GM12878 (cell line): ENCODE measurements around the gene CLUH. TPM values are rescaled to one million over a fixed set of nuclear protein-coding genes. Genes with fewer than 3 reads are reported as not detected.

Experiments
- ATAC-seq: fragments of 200-7000 bp; cut with Tn5 transposase; 3 replicates; pipeline ENCODE4 v1.9.1; 2020; ENCODE audit warnings: mild to moderate bottlenecking, moderate library complexity
- BruUV-seq: library from RNA; stranded (reverse); fragments of 400-500 nt; replicated peaks from 2 replicates; lab custom pipeline; 2021; lab: Mats Ljungman, UMichigan
- CTCF ChIA-PET: fragments of 300-600 bp; sonication (Branson Sonifier 250); formaldehyde crosslinking; extraction: SDS; loops from one replicate; lab custom pipeline; 2021; ENCODE audit warnings: inconsistent platforms; lab: Yijun Ruan, JAX
- POLR2A ChIA-PET: fragments of 350-600 bp; formaldehyde crosslinking; extraction: SDS; loops from one replicate; lab custom pipeline; 2021; ENCODE audit warnings: inconsistent platforms; lab: Charles Lee
- RAD21 ChIA-PET: fragments of 300-600 bp; sonication (Branson Sonifier 250); formaldehyde crosslinking; loops from one replicate; lab custom pipeline; 2023; ENCODE audit warnings: antibody characterized with exemption; ENCODE audit not compliant: unreplicated experiment; lab: Charles Lee
- SMC1A ChIA-PET: fragments of 300-600 bp; sonication (Branson Sonifier 250); formaldehyde crosslinking; loops from one replicate; lab custom pipeline; 2023; ENCODE audit not compliant: unreplicated experiment, uncharacterized antibody; lab: Charles Lee
- DNase-seq: peaks from one replicate; pipeline ENCODE4 v3.0.0-alpha.2; 2011; ENCODE audit warnings: low read depth, low spot score
- FAIRE-seq: peaks from 3 replicates; lab custom pipeline; 2011; peaks lifted over from hg19 to GRCh38; lab: Jason Lieb, UNC
- H2AFZ ChIP-seq: 2 replicates; pipeline ENCODE4 v1.6.0; 2011; ENCODE audit warnings: low read depth, low read length, control low read depth; ENCODE audit not compliant: control insufficient read depth
- H3K27ac ChIP-seq: 2 replicates; pipeline ENCODE4 v1.5.1; 2011; ENCODE audit warnings: control low read depth; ENCODE audit not compliant: control insufficient read depth, insufficient read depth
- H3K27me3 ChIP-seq, 2 experiments: replicated peaks in 1 of 2; 2 replicates each; pipeline versions ENCODE4 v1.6.0 to v1.6.1; 2011; ENCODE audit warnings: low read length in 1 of 2; ENCODE audit not compliant: control insufficient read depth in 2 of 2, insufficient read depth in 2 of 2
- H3K36me3 ChIP-seq, 2 experiments: 2 replicates each; pipeline ENCODE4 v1.5.1; 2011; ENCODE audit warnings: low read length in 1 of 2; ENCODE audit not compliant: control insufficient read depth in 2 of 2, insufficient read depth in 2 of 2
- H3K4me1 ChIP-seq: 2 replicates; pipeline ENCODE4 v1.6.1; 2011; ENCODE audit warnings: mild to moderate bottlenecking, low read length, moderate library complexity, mixed read lengths; ENCODE audit not compliant: control insufficient read depth, insufficient read depth
- H3K4me2 ChIP-seq: 2 replicates; pipeline ENCODE4 v1.6.0; 2011; ENCODE audit warnings: control low read depth; ENCODE audit not compliant: control insufficient read depth, insufficient read depth
- H3K4me3 ChIP-seq: fragments of 200-600 bp; sonication (generic); 2 replicates; pipeline ENCODE4 v1.5.1; 2016
- H3K79me2 ChIP-seq: 2 replicates; pipeline ENCODE4 v1.6.0; 2011; ENCODE audit warnings: low read length; ENCODE audit not compliant: control insufficient read depth, insufficient read depth
- H3K9ac ChIP-seq: 2 replicates; pipeline ENCODE4 v1.8.0; 2011; ENCODE audit warnings: low read length, control low read depth, mixed read lengths; ENCODE audit not compliant: control insufficient read depth, insufficient read depth
- H3K9me3 ChIP-seq: replicated peaks from 3 replicates; pipeline ENCODE4 v1.5.1; 2011; ENCODE audit warnings: mild to moderate bottlenecking, low read length; ENCODE audit not compliant: control insufficient read depth, insufficient read depth
- H4K20me1 ChIP-seq: 2 replicates; pipeline ENCODE4 v1.6.0; 2011; ENCODE audit not compliant: control insufficient read depth, insufficient read depth
- MLLT1 ChIP-seq: fragments of 450-650 bp; IDR thresholded peaks from 2 replicates; pipeline ENCODE4 v1.6.1; 2016; ENCODE audit warnings: mild to moderate bottlenecking
- NR2C1 ChIP-seq: fragments of 450-650 bp; IDR thresholded peaks from 2 replicates; pipeline ENCODE4 v1.6.1; 2017; ENCODE audit warnings: antibody characterized with exemption, mild to moderate bottlenecking, moderate library complexity
- POLR2A ChIP-seq: IDR thresholded peaks from 2 replicates; pipeline ENCODE4 v1.6.1; 2011; ENCODE audit warnings: low read depth, mild to moderate bottlenecking, low read length
- POLR2AphosphoS5 ChIP-seq: IDR thresholded peaks from 2 replicates; pipeline ENCODE4 v1.6.1; 2011; ENCODE audit warnings: mild to moderate bottlenecking, low read length, inconsistent platforms
- ZSCAN29 ChIP-seq: fragments of 450-650 bp; IDR thresholded peaks from 2 replicates; pipeline ENCODE4 v1.6.1; 2017; ENCODE audit warnings: mild to moderate bottlenecking, moderate library complexity
- WGBS: methylation state at CpG from one replicate; pipeline ENCODE4 v1.1.6; 2016; ENCODE audit warnings: low lambda C conversion rate; ENCODE audit not compliant: insufficient replicate concordance, insufficient coverage; ENCODE audit errors: missing lambda C conversion rate; 5-methylcytosine and 5-hydroxymethylcytosine counted together
- in situ Hi-C: fragments of 300-500 bp; cut with MboI; formaldehyde crosslinking; loops from 9 replicates; pipeline ENCODE4 v1.14.3; 2018; ENCODE audit warnings: mixed read lengths
- intact Hi-C: fragments of 100-400 bp; cut with micrococcal nuclease; formaldehyde crosslinking; loops from one replicate; pipeline ENCODE4 v1.14.2; 2022; ENCODE audit not compliant: unreplicated experiment
- polyA plus RNA-seq, 11 experiments: library from polyadenylated mRNA; depleted of rRNA in 4 of 11; unstranded in 6 of 11; stranded (reverse) in 5 of 11; fragments of >200 nt; fragmentation: Nextera tagmentation in 4 of 11; fragmentation: Illumina TruSeq in 1 of 11; extraction: Ambion mirVana in 4 of 11; extraction: Trizol in 1 of 11; gene quantifications; 1 replicate in 1 of 11; 2 replicates in 10 of 11; pipeline versions ENCODE4 v1.2.1 to v1.2.3, GENCODE V29; 2011 to 2016; ENCODE audit warnings: inconsistent platforms in 2 of 11, missing spikeins in 2 of 11, low read depth in 1 of 11
- total RNA-seq, 4 experiments: library from RNA; depleted of rRNA in 3 of 4; stranded (reverse); fragments of >200 nt in 3 of 4; fragmentation: Illumina TruSeq in 1 of 4; extraction: Trizol in 1 of 4; gene quantifications; 2 replicates each; pipeline versions ENCODE4 v1.2.1 to v1.2.3, GENCODE V29; 2013 to 2021

Gene CLUH
- total and polyA plus RNA-seq, 10 of the 15 experiments (the other 5 are each of a cell fraction or from before 2014, with no cell fraction given), result 0.11 to 147 (median 60.2) TPM

DNA sequence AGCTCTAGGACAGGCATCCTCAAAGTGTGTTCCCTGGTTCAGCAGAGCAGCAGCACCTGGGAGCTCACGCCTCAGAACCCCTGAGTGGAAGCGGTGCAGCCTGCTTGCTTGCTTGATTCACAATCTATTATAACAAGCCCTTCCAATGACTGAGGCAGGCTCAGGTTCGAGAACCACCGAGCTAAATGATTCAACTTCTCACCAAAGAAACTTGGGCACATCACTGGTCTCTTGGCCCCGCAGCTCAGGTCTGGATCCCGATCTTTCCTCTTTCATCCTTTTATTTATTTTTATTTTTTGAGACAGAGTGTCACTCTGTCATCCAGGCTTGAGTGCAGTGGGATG is 24.5 kb downstream of the CLUH start:
- Histone ChIP-seq H3K27me3 (no peaks in the 10 kb centered on the region), H3K4me2 (no peak overlapping the region), H2AFZ (no peak overlapping the region), H3K27ac (no peak overlapping the region), H3K36me3 (peaks cover 15 to 18% of the 10 kb centered on the region in 2 experiments), H3K79me2 (no peaks in the 10 kb centered on the region), H4K20me1 (no peaks in the 10 kb centered on the region), H3K4me3 (no peak overlapping the region), H3K9ac (no peak overlapping the region), H3K4me1 (no peaks in the 10 kb centered on the region), H3K9me3 (no peaks in the 10 kb centered on the region)
- in situ Hi-C loops, result no loop called here
- ChIA-PET CTCF (interaction anchor here (0.5 to 2.1 kb wide), 5 partner anchors 23 to 304 kb away, joined by 3 to 10 read pairs (median 3); no protein-coding TSS in a partner anchor), RAD21 (no interaction called here), POLR2A (interaction anchor here (0.6 kb wide), 1 partner anchor 10 kb away, joined by 3 read pairs; no protein-coding TSS in a partner anchor), SMC1A (interaction anchor here (1.2 to 1.3 kb wide), 2 partner anchors 13 to 15 kb away, joined by 3 read pairs; no protein-coding TSS in a partner anchor)
- intact Hi-C loops, result no loop called here
- 87% methylated on average over 6 of the region's 6 CpGs for WGBS
- ATAC-seq, result no peak
- no TSS peak for BruUV-seq
- no peak for FAIRE-seq
- TF ChIP-seq ZSCAN29, result no peak
- 0 out of 2 replicates have a peak, but pooled peaks have one; percentile 14 for TF ChIP-seq POLR2AphosphoS5
- no peak for DNase-seq

DNA sequence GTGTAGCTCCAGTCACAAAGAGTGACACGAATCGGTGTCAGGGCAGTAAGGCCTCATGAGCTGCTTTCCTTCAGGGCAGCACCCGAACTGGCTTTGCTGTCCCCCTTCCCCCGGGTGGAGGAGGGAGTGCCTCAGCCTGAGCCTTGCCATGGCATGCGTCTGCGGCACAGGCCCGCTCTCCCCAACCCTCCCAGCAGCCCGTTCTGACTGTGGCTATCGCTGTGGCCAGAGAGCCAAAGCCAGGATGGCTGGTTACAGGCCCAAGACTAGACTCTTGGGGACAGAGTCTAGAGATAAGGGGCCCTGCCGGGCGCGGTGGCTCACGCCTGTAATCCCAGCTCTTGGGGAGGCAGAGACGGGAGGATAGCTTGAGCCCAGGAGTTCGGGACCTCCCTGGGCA is 25.9 kb downstream of the CLUH start:
- ChIA-PET POLR2A (interaction anchor here (0.5 to 0.7 kb wide), 2 partner anchors 161 to 262 kb away, joined by 5 read pairs; no protein-coding TSS in a partner anchor), RAD21 (no interaction called here), SMC1A (no interaction called here), CTCF (interaction anchor here (2.1 kb wide), 1 partner anchor 303 kb away, joined by 10 read pairs; no protein-coding TSS in a partner anchor)
- no peak for FAIRE-seq
- H3K9ac ChIP-seq, result no peak overlapping the region
- 90% methylated on average over 15 of the region's 15 CpGs for WGBS
- H3K4me1 ChIP-seq, result no peaks in the 10 kb centered on the region
- peaks cover 12 to 26% of the 10 kb centered on the region in 2 experiments for H3K36me3 ChIP-seq
- no peak overlapping the region for H3K4me3 ChIP-seq
- no peak for ATAC-seq
- no peak overlapping the region for H2AFZ ChIP-seq
- H3K27me3 ChIP-seq, result no peaks in the 10 kb centered on the region
- H3K27ac ChIP-seq, result no peak overlapping the region
- in situ Hi-C loops, result no loop called here
- intact Hi-C loops, result no loop called here
- no peaks in the 10 kb centered on the region for H3K79me2 ChIP-seq
- peak; percentile 76 for TF ChIP-seq POLR2A
- TF ChIP-seq MLLT1, result no peak
- no peak for TF ChIP-seq NR2C1
- no TSS peak for BruUV-seq
- H3K4me2 ChIP-seq, result no peak overlapping the region
- H4K20me1 ChIP-seq, result no peaks in the 10 kb centered on the region
- H3K9me3 ChIP-seq, result no peaks in the 10 kb centered on the region
- DNase-seq, result no peak
